Daoy (cell line): ENCODE results near the gene ADAM33. TPM values are rescaled to one million over a fixed set of nuclear protein-coding genes. Genes with fewer than 3 reads are reported as not detected.

Source experiments
- DNase-seq: peaks from one replicate; pipeline ENCODE4 v3.0.0-alpha.2; 2015; ENCODE audit warnings: low read depth
- total RNA-seq: library from RNA; depleted of rRNA; stranded (reverse); fragments of >200 nt; shearing (Covaris generic); gene quantifications from 2 replicates; pipeline ENCODE4 v1.2.3, GENCODE V29; 2014

ADAM33 gene
- total RNA-seq, 1 experiment from 2014 or later, result not detected

DNA sequence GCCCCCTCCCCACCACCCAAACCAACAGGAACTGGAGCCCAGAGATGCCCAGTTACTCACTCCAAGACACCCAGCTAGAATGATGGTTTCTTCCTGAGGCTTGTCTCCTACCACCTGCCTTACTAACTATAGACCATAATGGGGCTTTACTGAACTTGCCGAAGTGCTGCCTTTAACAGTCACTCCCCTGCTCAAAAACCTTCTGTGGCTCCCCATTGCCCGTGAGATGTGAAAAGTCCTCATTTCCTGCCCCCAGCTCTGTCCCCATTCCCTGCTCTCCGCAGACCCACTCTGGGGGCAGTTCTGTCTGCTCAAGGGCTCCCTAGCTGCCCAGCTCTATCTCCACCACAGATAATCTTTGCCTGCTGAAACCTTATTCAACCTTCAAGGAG lies 25.7 kb upstream of the ADAM33 start:
- DNase-seq, result no peak

DNA sequence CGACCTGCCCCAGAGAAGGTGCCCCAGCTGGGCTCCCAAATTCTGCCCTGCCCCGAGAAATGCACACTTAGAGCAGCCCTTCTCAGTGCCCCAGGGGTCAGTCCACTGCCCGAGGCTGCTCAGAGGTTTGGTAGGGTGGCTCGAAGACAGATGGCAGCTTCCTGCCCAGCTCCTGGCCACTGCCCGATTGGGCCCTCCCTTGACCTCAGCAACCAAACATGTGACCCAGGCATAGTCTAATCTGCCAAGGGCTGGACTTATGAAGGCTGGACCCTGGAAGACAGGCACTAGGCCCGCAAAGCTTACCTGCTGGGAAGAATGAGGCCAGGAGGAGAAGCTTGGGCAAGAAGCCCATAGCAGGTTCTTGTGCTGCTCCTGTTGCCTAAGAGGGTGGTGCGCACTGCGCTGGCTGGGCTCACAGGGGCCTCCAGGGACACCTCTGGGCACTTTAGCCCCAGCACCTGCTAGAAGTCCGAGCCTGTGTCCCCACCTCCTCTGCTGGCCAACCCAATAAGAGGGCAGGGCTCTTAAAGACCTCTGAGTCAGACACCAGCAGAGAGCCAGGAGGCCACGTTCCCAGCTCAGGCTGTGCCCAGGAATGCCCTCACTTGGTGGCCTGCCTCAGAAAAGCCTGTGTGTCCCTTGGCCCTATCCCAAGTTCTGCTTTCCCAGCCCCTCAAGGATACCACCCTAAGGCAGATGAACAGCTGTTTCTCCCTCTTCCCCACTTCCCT lies 25.1 kb upstream of the ADAM33 start:
- no peak for DNase-seq

DNA sequence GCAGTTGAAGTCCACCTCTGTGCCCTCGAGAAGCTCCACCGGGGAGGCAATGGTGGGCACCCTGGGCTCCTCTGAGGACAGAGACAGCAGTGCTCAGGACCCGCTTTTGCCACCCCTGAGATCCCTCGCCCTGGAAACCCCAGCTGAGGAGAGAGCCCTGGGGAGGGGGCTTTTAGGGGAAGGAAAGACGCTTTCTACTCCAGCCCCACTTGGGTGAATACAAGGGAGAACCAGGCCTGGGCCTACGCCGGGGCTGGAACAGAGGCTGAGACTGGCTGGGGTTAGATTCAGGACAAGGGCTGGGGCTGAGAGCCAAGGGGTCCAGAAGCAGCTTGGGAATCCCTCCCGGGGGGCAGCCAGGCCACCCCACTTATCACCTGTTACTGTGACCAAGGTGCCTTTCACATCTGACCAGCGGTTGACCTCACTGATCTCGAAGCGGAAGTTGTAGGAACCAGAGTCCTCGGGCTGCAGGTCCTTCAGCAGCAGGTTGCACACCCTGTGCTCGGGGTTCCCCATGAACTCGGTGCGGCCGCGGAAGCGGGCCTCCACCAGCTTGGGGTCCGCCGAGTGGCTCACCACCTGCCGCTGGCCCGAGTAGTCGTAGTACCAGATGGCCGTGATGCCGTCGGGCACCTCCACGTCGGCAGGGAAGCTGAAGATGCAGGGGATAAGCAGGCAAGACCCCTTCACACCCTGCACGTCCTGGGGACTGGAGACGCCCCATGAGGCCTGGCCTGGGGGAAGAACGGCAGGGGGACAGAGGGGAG lies 24.3 kb upstream of the ADAM33 start:
- no peak for DNase-seq

DNA sequence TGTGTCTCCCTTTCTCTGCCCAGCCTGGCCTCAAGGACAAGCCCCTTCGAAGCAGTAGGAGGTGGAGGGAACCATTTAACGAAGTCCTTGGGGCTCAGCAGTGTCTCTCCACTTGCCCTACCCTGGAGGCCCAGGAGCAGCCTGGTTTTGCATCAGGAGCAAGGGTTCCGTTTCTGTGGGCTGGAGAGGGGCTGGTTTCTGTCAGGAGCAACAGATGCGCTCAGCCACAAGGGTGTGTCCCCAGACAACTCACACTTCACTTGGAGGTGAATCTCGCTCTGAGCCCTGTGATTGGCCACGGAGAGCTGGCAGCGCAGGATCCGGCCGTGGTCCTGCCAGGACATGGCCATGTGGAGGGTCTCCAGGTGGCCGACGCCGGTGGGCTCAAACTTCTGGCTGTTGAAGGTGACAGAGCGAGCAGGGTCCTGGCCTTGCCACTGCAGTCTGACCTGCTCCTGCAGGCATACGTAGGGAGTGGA lies 23.7 kb upstream of the ADAM33 start:
- DNase-seq, result no peak

DNA sequence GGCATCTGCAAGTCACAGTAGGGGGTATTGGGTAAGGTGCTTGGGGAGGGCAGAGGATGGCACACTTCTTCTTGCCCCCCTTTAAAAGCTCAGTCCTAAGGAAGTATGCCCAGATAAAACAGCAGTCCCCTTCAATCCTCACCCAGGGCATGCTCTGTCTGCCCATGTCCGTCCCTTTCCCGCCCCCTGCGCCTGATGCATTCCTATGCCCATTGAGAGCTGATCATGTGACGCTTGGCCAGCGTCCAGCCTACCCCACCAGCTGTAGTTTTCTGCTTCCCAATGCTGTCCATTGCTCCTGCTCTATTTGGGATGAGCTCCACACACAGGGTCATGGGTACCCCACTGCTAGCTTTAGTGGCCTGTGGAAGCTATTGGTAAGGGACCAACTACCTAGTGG lies 22.3 kb upstream of the ADAM33 start:
- DNase-seq, result no peak

DNA sequence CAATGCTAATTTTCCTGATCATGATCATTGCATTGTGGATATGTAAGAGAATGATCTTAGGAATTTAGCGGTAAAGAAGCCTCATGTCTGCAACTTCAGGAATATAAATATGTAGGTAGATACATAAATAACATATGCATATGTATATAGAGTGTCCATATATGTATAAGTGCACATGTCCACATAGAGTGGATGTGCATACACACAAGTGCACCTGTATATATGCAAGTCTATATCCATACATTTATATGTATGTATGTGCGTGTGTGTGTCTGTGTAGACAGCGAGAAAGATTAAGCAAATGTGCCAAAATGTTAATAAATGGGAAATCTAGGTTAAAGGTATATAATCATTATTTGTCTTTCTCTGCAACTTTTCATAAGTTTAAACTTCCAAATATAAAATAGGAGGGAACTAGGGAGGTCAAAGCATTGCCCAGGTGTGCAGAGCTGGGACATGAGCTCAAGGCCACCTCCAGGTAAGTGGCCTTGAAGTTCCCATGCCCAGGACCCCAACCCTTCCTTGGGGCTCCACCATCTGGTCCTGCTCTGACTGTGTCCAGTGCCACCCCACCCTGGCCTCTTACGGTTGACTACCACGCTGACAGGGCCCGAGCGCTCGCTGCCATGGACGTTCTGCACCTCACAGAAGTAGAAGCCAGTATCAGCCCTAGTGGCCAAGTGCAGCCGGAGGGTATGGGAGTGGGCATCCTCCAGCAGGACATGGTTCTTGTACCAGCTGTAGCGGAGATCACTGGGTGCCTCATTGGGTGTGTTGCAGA lies 21.0 kb upstream of the ADAM33 start:
- DNase-seq, result no peak

DNA sequence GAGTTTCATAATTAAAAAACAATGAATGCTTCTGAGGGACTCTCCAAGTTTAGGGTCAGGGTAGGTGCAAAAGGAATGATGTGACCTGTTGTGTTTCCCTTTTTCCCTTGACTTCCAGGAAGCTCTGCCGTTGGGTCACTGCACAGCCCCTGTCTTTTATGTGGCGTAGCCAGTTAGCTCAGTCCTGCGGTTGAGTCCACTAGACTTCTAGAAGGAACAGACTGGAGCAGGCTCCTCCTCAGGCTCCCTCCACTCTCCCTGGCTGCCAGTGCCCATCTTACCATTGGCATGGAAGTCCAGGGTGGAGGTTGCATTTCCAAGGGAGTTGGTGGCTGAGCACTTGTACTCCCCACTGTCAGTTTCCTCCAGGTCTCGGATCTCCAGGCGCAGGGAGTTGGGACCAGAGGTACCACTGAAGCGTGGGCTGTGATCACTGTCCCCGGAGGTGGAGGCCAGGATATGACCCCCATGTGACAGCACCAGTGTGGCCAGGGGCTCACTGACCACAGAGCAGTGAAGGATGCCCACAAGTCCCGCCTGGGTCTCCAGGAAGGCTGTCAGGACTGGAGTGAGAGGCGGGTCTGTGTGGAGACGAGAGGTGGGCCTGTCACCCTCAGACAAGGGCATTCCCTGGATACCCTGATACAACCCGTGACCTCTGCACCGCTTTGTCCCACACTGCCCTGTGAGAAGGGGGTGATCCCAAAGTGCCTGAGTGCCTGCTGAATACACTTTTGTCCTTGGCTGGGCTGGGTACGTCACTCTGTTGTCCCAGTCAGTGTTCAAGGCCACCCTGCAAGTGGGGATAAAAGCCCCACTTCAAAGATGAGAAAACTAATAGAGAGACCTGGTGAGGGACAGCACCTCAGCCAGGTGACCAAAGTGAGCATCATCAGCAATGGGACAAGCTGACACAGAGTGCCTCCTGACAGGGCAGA lies 19.5 kb upstream of the ADAM33 start:
- DNase-seq, result no peak

DNA sequence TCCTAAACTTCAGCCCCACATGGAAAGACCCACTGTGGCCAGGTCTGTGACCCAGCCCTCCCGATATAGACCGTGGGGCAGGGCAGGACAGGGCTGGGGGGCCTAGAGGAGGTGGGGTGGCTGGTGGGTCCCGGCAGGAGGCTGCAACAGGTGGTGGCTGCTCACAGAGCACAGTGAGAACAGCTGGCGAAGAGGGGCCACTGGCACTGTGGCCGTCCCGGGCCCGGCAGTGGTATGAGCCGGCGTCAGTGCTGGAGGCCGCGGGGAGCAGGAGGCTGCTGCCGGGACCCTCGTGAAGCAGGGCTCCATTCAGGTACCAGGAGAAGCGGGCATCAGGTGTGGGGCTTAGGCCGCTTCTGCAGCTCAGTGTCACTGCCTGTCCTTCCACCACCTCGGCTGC lies 17.2 kb upstream of the ADAM33 start:
- no peak for DNase-seq

DNA sequence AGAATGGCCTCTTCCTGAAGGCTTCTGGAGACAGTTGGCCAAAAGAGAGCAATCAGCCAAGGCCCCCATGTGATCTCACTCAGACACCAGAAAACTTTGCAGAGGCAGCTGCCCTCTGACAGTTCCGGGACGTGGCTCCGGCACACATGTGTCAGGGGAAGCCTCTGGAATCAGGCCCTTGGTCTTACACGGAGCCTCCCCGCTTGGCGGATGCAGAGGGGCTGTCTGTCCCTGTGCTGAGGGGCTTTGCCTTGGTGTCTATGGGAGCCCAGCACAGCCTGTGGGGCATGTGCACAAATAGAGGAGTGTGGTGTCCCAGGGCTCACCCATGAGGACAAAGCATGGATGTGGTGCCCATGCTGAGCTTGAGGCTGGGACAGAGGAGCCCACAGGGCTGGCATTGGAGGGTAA lies 16.8 kb upstream of the ADAM33 start:
- DNase-seq, result no peak

DNA sequence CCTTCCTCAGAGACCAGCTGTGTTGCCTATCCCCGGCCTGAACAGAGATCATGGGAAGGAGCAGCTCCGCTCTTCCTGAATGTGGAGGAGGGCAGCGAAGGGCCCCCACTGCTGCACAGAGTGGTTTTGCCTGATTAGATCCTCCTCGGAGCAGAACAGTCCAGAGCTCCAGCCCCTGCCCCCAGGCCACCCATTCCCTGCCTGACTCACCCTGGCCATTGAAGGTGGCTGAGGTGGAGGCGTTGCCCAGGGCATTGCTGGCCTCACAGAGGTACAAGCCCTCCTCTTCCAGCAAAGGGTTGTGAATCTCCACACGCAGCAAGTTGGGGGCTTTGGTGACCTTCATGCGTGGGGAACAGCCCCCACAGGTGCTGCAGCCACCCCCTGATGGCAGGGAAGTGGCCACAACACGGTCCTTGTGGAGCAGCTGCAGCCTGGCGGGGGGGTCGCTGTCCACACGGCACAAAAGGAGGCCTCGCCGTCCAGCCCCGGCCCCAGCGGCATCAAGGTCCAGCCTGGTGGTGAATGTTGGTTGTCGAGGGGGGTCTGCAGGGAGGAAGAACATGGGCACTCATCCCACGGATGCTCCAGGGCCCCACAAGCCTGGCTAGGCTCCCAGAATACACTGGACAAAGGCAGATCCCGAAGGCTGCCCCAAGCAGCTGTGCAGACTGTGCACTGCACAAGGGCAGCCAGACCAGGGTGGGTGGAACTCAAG lies 15.9 kb upstream of the ADAM33 start:
- no peak for DNase-seq

DNA sequence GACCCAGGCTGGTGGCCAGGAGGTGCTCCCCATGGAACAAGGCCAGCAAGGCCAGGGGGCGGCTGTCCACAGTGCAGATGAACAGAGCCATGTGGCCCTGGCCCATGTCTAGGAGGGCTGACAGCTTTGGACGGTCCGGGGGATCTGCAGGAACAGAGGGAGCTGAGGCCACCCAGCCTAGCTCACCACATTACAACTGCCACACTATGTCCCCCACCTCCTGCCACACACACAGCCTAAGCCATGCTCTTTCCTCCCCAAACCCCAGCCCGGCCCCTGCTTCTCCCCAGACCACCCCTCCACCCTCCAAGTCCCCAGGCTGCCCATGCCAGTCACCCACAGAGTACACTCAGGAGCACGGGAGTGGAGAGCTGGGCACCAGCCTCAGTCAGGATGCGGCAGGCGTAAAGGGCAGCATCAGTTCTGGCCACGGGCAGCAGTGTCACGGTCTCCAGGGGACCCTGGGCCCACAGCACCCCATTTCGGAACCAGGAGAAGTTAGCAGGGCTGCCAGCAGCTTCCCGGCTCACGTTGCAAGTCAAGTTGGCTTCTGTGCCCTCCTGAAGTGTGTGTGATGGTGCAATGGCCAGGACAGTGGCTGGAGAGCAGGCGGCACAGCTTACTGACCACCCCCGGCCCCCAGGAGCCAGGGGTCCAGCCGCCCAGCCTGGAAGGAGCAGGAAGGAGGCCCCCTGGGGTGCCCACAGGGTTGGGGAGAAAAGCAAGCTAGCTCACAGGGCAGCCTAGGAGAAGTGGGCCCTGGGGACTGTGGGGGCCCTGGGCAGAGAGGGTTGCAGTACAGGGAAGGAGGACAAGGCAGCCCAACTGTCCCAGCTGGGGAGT lies 15.2 kb upstream of the ADAM33 start:
- DNase-seq, result no peak

DNA sequence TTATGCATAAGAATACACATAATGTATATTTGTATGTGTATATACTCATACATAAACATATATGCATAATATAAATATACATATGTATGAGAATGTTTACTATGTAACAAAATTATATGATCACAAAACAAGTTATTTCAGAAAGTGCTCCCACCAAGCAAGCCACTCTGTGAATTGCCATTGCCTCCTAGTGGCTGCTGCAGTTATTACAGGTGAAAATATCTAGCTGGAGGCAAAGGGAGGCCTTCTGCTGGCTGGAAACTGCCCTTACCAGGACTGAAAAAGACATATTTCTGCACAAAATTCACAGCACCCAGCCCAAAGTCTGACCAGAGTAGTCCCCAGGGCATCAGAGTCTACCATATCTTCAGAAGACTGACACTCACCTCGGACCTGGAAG lies 14.4 kb upstream of the ADAM33 start:
- DNase-seq, result no peak

DNA sequence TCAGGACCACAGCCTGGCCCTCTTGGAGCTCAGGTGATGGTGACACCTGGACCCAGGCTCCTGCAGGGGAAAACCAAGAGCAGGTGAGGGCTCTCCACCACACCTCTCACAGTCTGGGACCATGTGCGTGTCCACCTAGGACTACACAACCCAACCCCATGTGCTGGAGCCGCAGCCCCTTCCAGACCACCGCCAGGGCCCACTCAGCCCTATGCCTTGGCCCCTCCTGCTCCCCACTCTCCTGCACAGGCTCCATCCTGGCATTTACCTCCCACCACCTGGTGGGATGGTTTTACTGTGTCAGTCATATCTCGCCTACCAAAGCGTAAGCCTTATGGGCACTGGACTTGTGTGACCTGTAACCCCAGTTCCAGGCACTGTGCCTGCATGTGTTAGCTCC lies 13.1 kb upstream of the ADAM33 start:
- DNase-seq, result no peak

DNA sequence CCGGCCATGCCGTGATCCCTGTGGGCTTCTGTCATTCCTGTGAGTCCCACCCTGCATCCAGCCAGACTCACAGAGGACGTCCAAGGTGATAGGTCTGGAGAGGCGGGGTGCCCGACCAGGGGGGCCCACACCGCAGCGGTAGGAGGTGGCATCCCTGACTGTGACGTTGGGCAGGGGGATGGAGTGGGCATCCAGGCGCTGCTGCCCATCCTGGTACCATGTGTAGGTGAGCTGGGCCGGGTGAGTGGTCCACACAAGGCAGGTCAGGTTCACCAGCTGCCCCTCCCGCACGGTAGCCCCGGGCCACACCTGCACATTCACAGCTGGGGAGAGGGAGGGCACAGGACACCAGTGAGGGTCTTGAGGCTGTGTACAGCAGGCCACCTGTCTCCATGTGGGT lies 11.6 kb upstream of the ADAM33 start:
- DNase-seq, result no peak

DNA sequence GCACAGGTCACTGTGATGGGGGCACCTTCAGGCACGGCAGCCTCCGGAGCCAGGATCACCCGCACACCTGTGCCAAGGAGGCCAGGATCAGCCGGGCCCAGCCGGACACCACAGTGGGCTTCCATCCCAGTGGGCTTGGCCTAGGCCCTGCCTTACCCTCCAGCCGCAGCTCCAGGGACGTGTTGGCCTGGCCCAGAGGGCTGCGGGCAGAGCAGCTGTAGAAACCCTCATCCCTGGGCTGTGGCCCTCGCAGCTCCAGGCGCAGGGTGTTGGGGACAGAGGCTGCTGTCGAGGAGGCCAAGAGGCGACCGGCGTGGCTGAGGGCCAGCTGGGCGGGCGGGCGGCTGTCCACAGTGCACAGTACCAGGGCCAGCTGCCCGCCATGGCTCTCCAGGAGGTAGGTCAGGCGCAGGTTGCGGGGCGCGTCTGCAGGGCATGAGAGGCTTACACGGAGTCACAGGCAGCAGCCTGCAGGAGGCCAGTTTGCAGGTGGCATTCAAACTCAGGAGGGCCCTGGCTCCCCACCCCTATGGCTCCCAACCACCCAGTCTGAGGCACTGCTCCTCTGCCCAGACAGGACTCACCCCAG lies 11.0 kb upstream of the ADAM33 start:
- DNase-seq, result no peak

DNA sequence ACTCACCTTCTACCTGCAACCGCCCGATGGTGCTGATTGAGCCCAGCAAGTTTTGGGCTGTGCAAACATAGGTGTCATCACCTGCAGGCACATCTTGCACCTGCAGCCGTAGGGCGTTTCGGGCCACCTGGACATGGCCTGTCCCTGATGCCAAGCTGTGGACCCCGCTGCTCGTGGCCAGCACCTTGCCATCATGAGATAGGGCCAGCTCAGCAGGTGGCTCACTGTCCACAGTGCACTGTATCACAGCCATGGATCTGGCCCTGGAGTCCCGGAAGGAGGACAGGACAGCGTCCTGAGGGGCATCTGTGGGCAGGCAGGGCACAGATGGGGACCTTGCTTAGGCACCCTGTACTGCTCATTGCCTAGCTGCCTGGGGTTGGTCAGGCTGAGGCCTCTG lies 10.1 kb upstream of the ADAM33 start:
- DNase-seq, result no peak

DNA sequence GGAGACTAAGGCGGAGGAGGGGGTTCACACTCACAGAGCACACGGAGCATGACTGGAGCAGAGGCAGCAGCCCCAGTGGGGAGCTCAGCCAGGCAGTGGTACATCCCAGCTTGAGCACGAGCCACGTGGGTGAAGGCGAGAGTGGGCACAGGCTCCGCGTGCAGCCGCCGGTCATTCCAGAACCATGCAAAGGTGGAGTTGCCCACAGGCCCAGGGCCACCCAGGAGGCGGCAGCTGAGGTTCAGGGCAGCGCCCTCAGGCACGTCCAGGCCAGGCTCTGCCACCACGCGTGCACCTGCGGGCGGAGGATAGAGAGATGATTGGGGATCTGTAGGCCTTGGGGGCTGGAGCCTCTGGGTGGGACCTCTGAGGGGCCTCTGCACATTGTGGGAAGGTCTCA lies 9.5 kb upstream of the ADAM33 start:
- no peak for DNase-seq

DNA sequence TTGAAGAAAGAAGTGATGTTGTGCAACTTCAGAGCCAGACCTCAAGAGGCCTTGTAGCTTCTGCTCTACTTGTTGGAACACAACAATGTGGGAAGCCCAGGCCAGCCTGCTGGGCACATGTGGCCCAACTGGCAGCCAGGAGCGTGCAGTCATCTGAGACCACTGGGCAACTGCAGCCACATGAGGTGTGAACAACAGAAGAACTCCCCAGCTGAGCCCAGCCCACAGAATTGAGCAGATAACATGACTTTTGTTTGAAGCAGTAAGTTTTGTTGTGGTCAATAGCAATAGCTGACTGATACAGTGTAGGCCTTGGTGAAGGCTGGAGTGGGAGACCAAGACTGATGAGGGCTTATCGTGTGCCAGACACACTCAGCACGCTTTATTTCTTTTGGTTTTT lies 8.6 kb upstream of the ADAM33 start:
- DNase-seq, result no peak

DNA sequence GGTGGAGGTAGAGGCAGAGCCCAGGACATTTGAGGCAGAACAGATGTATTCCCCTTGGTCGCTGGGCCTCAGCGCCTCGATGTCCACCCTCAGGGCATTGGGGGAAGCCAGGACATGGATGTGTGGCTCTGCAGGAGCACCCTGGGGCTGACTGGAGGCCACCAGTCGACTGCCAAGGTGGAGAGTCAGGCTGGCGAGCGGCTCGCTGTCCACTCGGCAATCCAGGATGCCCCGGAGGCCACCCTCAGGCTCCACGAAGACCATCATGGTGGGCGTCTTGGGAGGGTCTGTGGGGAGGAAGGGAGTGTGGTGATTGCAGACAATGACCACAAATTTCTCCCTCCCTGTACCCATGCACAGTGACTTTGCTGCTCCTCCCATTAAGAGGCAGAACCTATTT lies 8.2 kb upstream of the ADAM33 start:
- DNase-seq, result no peak
